GM23248 (cell line): ENCODE results near the gene NLK.

Source experiments
- EZH2 ChIP-seq: fragments of 200-600 bp; sonication (generic); IDR thresholded peaks from 2 replicates; pipeline ENCODE4 v1.6.1; 2018; ENCODE audit warnings: antibody characterized with exemption, mild to moderate bottlenecking; ENCODE audit not compliant: insufficient read depth, poor library complexity, severe bottlenecking
- EZH2phosphoT487 ChIP-seq: fragments of 200-600 bp; sonication (generic); IDR thresholded peaks from 2 replicates; pipeline ENCODE4 v1.6.1; 2018; ENCODE audit warnings: antibody characterized with exemption, moderate library complexity, mild to moderate bottlenecking, low read depth; ENCODE audit not compliant: insufficient read depth

DNA sequence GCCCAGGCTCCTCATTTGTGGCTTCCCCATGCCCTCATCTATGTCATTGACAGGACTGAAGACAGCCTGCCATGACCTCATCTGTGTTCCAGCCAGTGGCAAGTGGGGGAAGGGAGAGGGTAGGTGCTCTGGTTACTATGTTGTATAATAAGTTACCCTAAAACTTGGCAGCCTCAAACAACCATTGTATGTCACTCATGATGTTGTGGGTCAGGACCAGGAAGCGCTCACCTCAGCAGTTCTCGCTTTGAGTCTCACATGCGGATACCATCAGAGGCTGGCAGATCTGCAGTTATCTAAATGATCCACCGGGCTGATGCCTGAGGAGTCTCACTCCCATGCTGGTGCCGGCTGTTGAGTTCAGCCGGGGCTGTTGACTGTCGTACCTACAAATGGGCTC lies 187.5 kb downstream of the NLK start:
- no peak for TF ChIP-seq EZH2
- TF ChIP-seq EZH2phosphoT487: no peak
